Globus pallidus (tissue), 1 donor: ENCODE measurements around the gene ATRX.
"Not testable (repeated sequence)": the region's sequence is repeated elsewhere in the genome, so short reads cannot be mapped to it uniquely, and the experiment has no call there.

Experiments
- DNase-seq: peaks from one replicate; pipeline ENCODE4 v3.0.0-alpha.2; 2015; ENCODE audit warnings: low spot score

The ATRX gene, protein sequence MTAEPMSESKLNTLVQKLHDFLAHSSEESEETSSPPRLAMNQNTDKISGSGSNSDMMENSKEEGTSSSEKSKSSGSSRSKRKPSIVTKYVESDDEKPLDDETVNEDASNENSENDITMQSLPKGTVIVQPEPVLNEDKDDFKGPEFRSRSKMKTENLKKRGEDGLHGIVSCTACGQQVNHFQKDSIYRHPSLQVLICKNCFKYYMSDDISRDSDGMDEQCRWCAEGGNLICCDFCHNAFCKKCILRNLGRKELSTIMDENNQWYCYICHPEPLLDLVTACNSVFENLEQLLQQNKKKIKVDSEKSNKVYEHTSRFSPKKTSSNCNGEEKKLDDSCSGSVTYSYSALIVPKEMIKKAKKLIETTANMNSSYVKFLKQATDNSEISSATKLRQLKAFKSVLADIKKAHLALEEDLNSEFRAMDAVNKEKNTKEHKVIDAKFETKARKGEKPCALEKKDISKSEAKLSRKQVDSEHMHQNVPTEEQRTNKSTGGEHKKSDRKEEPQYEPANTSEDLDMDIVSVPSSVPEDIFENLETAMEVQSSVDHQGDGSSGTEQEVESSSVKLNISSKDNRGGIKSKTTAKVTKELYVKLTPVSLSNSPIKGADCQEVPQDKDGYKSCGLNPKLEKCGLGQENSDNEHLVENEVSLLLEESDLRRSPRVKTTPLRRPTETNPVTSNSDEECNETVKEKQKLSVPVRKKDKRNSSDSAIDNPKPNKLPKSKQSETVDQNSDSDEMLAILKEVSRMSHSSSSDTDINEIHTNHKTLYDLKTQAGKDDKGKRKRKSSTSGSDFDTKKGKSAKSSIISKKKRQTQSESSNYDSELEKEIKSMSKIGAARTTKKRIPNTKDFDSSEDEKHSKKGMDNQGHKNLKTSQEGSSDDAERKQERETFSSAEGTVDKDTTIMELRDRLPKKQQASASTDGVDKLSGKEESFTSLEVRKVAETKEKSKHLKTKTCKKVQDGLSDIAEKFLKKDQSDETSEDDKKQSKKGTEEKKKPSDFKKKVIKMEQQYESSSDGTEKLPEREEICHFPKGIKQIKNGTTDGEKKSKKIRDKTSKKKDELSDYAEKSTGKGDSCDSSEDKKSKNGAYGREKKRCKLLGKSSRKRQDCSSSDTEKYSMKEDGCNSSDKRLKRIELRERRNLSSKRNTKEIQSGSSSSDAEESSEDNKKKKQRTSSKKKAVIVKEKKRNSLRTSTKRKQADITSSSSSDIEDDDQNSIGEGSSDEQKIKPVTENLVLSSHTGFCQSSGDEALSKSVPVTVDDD (N-terminal part only)

DNA sequence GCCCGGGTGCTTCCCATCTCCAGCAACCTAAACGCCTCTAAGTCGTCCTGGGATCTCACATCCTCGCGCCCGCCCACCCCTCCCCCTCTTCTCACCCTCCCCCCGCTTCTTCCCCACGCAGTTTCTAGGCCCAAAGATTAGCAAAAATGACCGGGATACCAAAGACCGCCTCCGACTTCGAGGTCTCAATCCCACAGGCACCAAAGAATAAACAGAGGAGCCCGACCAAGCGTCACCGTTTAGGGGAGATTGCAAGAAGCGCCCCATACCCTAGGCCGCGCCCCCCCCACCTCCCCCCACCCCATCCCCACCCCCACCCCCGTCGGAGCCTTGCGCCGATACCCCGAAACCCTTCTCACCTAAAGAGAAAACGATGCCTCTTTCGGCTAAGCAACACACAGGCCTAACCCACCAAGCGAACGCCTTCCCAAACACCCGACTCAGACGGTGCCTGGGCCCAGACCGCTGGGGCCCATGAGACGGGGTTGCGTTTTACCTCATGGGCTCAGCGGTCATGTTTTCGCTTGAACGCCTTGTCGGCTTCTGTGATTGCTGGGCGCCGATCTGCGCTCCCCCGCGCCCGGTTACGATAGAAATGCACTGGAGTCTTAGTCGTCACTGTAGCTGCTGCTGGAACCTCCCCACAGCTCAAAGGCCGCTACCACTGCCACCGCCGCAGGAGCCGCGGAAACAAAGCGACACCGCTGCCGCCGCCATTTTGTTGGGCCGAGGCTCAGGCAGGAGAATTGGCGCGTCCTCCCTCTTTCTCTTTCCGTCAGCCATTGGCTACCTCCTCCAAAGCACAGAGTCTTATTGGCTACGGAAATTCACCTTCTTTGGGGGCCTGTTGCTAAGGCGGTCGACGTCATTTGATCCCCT lies at the start of gene ATRX:
ATRX (minus strand) TSS at position 731 of the 879 bp plus-strand sequence; CDS start at position 516, 215 bp downstream.
- DNase-seq = peak; percentile 75

DNA sequence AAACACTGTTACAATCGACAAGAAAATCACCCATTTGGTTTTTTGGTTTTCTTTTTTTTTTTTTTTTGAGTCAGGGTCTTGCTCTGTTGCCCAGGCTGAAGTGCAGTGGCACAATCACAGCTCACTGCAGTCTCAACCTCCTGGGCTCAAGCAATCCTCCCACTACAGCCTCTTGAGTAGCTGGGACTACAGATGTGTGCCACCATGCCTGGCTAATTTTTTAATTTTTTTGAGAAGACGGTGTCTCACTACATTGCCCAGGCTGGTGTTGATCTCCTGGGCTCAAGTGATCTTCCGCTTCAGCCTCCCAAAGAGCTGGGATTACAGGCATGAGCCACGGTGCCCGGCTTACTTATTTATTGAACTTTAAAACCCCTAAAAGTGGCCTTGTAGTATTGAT lies 45.5 kb upstream of the ATRX start:
- DNase-seq = not testable (repeated sequence)

DNA sequence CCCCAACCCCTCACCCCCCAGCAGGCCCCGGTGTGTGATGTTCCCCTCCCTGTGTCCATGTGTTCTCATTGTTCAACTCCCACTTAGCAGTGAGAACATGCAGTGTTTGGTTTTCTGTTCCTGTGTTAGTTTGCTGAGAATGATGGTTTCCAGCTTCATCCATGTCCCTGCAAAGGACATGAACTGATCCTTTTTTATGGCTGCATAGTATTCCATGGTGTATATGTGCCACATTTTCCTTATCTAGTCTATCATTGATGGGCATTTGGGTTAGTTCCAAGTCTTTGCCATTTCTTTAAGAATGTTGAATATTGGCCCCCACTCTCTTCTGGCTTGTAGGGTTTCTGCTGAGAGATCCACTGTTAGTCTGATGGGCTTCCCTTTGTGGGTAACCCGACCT lies 36.0 kb upstream of the ATRX start:
- DNase-seq = not testable (repeated sequence)

DNA sequence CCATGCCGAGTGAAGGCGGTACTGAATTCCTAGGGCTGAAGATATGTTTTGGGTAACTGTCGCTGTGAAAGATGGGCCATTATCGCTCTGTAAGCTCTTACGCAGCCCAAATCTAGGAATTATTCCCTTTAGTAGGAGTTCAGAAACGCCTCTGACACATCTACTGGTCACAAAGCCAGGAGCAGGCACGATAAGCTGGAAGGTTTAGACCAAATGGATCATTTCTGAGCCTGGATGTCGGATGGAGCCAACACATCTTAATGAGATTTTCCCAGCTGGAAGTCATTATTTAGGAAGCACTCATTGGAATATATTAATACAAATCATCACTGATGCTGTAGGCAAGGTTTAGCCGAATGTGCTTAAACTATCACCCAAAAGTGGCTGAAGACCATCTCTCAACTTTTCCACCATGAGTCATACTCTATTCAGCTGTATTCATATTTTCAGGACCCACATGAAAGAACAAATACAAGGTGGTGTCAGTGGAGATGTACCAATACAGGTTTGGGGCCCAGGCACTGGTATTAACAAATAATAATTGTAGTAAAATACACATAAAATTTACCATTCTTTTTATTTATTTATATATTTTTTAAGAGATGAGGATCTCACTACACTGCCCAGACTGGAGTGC lies 34.2 kb upstream of the ATRX start:
- no peak for DNase-seq

DNA sequence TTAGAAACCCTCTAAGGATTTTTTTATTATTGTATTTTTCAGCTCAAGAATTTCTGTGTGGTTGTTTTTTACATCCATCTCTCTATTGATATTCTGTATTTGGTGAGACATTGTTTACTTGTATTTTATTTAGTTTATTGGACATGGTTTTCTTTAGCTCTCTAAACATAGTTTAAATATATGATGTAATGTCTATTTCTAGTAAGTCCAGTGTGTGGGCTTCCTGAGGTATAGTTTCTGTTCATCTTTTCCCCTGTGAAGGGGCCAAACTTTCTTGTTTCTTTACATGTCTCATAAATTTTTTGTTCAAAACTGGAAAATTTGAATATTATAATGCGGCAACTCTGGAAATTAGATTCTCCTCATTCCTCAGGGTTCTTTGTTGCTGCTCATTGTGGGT lies 28.2 kb upstream of the ATRX start:
- no peak for DNase-seq

DNA sequence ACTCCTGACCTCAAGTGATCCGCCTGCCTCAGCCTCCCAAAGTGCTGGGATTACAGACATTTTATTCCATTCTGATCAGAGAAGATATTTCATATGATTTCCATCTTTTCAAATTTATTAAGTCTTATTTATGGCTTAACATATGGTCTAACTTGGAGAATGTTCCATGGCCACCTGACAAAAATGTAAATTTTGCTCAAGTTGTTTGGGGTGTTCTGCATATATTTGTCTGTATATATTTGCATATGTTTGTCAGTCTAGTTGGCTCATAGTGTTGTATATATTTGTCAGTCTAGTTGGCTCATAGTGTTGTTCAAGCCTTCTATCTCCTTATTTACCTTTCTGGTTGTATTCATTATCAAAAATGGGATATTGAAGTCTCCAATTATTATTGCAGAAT lies 16.2 kb upstream of the ATRX start:
- no peak for DNase-seq

DNA sequence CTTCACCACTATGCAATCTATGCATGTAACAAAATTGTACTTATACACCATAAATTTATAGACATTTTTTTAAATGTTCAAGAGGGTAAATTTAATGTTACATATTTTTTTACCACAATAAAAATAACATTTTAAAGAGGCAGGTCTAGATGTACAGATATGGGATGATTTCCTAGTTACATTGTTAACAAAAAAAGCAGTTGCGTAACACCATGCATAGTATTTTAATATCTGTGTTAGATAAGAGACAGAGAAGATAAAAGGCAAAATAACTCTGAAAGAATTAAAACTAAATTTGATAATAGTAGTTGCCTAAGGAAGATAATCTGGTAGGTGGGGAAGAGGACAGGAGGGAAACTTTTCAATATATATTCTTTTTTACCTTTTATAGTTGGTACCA lies 9.1 kb upstream of the ATRX start:
- no peak for DNase-seq

DNA sequence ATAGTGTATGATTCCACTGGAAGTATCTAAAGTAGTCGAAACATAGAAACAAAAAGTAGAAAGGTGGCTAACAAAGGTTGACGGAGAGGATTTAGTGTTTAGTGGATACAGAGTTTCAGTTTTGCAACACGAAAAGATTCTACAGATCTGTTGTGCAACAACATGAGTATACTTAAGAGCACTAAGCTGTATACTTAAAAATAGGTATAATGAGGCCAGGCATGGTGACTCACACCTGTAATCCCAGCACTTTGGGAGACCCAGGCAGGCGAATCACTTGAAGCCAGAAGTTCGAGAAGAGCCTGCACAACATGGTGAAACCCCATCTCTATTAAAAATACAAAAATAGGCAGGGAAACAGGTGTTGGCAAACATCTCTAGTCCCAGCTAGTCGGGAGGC lies 7.9 kb upstream of the ATRX start:
- DNase-seq = no peak

DNA sequence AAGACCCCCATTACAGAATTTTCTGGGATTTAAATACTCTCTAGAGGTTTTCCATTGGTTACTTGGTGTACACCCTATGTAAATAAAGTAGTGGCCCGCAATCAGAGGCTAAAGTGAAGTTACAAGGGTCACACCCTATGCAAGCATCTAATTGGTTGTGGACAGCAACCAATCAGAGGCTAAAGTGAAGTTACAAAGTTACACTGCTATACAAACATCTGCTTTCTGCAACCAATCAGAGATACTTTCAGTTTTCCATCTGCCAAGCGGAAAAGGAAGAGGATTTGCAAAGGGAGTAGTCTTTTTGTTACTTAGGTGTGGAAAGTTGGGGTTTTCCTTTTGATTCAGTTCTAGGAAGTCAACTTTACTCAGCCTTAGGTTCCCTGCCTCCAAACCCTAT lies 2.0 kb upstream of the ATRX start:
- DNase-seq = peak; percentile 37

DNA sequence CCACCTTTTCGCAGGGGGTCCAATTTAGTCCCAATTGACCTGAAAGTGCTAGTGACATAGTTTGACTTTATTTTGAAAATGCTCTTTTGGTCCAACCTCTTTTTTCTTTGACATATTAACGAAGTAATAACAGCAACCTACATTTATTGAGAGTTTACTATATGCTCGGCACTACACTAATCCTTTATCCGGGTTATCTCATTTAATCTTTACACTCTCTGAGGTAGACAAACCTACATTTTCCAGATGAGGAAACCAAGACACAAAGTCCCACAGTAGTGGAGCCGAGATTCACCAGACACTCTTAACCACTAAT lies 307 bp upstream of the ATRX start:
- DNase-seq = no peak

DNA sequence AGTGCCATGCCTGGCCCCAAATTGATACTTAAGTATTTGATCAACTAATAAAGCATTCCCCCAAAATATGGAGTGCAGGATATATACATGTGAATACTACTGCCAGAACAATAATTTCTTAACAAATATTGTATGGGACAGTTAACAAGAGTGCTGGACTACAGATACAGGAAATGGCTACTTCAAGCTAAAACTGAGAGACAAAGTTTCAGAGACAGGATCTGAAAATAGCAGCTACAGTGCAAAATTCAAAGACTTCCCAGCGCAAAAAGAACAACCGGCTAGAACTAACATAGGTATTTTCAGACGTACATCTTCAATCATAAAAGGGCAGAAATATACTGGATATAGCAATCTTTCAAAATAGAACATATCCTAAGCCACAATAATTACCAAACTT lies 6.3 kb downstream of the ATRX start:
- DNase-seq = no peak

DNA sequence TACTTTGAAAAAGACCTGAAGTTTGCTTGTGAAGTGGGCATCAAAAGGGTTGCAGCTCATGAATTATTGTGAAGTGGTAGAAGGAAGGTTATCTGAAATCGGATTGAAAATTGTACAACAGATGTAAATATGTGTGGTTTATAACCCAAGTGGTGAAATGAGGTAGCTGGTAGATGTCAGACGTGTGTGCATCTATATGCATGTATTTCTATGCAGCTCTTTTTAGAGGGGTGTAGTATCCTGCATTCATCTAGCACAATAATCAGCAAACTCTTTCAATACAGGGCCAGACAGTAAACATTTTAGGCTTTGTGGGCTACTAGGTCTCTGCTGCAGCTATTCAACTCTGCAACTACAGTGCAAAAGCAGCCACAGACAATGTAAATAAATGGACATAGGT lies 9.4 kb downstream of the ATRX start:
- no peak for DNase-seq

DNA sequence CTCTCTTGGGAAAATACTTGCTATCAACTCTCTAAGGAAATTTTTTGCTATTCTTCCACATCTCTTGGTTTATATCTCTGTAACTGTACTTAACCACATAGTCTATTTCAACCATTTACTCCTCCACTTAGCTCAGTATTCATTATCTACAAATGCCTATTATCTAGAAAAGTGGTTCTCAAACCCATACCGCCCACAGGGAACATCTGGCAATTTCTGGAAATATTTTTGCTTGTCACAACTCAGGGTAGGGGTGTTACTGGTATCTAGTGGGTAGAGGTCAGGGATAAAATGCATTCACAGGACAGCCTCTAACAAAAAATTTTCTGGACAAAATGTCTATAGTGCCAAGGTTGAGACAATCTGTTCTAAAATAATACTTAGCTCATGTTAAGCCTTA lies 14.4 kb downstream of the ATRX start:
- no peak for DNase-seq

DNA sequence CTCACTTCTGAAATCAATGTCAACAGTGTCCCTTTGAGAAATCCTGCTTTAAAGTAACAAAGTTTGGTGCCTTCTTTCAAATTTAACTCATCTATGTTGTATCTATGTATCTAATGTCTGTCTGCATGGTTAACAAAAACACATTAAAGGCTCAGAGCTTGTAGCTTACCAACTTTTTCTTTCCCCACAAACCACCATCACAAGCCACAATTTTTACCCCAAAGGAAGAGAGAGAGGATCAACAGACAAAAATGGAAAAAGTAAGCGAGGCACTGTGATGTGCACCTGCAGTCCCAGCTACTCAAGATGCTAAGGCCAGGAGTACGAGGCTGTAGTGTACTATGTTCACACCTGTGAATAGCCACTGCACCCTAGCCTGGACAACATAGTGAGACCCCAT lies 17.2 kb downstream of the ATRX start:
- no peak for DNase-seq

DNA sequence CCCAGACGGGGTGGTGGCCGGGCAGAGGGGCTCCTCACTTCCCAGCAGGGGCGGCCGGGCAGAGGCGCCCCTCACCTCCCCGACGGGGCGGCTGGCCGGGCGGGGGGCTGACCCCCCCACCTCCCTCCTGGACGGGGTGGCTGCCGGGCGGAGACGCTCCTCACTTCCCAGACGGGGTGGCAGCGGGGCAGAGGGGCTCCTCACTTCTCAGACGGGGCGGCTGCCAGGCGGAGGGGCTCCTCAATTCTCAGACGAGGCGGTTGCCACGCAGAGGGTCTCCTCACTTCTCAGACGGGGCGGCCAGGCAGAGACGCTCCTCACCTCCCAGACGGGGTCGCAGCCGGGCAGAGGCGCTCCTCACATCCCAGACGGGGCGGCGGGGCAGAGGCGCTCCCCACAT lies 19.8 kb downstream of the ATRX start:
- not testable (repeated sequence) for DNase-seq

DNA sequence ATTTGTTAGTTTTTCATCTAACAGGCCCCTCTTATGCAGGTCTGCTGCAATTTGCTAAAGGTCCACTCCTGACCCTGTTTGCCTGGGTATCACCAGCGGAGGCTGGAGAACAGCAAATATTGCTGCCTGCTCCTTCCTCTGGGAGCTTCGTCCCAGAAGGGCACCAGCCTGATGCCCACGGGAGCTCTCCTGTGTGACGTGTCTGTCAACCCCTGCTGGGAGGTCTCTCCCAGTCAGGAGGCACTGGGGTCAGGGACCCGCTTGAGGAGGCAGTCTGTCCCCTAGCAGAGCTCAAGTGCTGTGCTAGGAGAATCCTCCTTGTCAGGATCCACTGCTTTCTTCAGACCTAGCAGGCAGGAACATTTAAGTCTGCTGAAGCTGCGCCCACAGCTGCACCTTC lies 30.5 kb downstream of the ATRX start:
- DNase-seq = no peak

DNA sequence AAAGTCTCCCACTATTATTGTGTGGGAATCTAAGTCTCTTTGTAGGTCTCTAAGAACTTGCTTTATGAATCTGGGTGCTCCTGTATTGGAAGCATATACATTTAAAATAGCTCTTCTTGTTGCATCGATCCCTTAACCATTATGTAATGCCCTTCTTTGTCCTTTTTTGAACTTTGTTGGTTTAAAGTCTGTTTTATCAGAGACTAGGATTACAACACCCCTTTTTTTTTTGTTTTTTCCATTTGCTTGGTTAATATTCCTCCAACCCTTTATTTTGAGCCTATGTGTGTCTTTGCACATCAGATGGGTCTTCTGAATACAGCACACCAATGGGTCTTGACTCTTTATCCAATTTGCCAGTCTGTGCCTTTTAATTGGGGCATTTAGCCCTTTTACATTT lies 32.1 kb downstream of the ATRX start:
- not testable (repeated sequence) for DNase-seq

DNA sequence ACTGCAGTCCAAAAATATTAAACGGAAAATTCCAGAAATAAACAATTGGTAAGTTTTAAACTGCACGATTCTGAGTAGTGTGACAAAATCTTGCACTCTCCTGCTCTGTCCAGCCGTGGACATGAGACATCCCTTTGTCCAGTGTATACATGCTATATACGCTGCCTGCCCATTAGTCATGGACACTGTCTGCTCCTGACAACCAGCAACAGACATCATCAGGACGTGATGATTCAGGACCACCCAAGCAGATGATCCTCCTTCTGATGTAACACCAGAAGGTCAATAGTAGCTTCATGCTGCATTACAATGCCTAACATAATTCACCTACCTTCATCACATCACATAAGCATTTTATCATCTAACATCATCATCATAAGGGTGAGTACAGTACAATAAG lies 36.3 kb downstream of the ATRX start:
- DNase-seq = no peak

DNA sequence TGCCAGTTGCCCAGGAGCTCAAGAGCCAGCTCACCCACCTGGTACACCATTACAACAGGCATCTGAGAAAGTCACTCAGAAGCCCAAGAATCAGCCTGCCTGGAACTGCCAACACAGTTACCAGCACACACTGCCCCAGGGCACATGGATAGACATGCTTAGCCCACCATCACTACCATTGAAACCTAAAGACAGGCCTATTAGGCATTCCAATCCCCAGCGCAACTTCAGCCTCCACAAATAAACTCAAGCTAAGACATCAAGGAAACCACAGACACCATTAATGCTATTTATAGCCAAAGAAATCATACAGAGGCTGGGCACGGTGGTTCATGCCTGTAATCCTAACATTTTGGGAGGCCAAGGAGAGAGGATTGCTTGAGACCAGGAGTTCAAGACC lies 42.3 kb downstream of the ATRX start:
- no peak for DNase-seq

DNA sequence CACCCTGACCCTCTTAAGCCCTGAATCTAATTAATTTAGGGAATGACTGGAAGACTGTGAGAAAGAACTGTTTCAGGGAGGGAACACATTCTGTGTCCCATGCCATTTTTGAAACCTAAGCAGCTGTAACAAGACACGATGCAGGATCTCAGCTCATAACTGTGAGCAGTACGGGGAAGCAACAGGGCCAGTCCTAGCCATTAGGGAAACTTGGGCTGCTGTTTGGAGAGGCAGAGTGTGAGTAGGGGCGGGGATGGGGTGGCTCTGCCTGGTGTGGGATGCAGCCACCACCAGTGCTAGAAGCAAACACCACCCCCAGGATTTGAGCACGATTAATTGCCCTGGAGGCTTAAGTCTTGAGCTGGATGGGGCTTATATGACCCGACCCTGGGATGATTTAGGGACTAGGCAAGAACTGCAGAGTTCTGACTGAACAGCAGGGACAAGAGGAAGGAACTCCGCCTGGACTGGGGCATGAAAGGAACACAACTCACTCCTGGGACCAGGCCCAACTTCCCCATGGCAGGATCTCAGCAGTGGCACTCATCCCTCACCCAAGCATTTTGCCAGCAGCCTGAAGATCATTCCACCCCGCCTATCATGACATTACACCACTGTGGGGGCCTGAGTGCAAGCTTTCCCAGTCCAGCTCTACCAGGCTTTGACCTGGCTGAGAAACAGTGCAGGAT lies 43.1 kb downstream of the ATRX start:
- peak; percentile 20 for DNase-seq
